IMR-90 (cell line): Measurements from ENCODE around the gene TNRC6C. TPM values are rescaled to one million over a fixed set of nuclear protein-coding genes. Genes with fewer than 3 reads are reported as not detected.

Source experiments
- ATAC-seq: fragments of 200-7000 bp; cut with Tn5 transposase; 2 replicates; pipeline ENCODE4 v1.9.1; 2020; ENCODE audit warnings: low read depth, mild to moderate bottlenecking, moderate library complexity
- BruUV-seq: library from RNA; stranded (reverse); fragments of 400-500 nt; replicated peaks from 2 replicates; lab custom pipeline; 2021; lab: Mats Ljungman, UMichigan
- CTCF ChIA-PET: fragments of 300-600 bp; formaldehyde crosslinking; extraction: SDS; loops from one replicate; lab custom pipeline; 2021; ENCODE audit warnings: antibody characterized with exemption; lab: Yijun Ruan, JAX
- POLR2A ChIA-PET: fragments of 300-600 bp; sonication (Branson Sonifier 250); formaldehyde crosslinking; loops from one replicate; lab custom pipeline; 2022; ENCODE audit warnings: antibody characterized with exemption; ENCODE audit not compliant: unreplicated experiment; lab: Charles Lee
- DNase-seq: peaks from one replicate; pipeline ENCODE4 v3.0.0; 2013
- H2AFZ ChIP-seq: replicated peaks from 2 replicates; pipeline ENCODE3; 2013; ENCODE audit warnings: low read length, mild to moderate bottlenecking; ENCODE audit not compliant: poor library complexity
- H2AK5ac ChIP-seq: 2 replicates; pipeline ENCODE4 v1.6.1; 2013; ENCODE audit warnings: low read depth, low read length, inconsistent platforms
- H2AK9ac ChIP-seq: replicated peaks from 2 replicates; pipeline ENCODE3; 2013; ENCODE audit warnings: mild to moderate bottlenecking, low read depth, low read length, moderate library complexity; ENCODE audit not compliant: poor library complexity
- H2BK120ac ChIP-seq: 2 replicates; pipeline ENCODE4 v1.6.1; 2013; ENCODE audit warnings: low read depth, low read length, inconsistent platforms
- H2BK15ac ChIP-seq: 3 replicates; pipeline ENCODE4 v1.6.1; 2013; ENCODE audit warnings: low read depth, low read length, inconsistent platforms
- H2BK20ac ChIP-seq: 2 replicates; pipeline ENCODE4 v1.6.1; 2013; ENCODE audit warnings: low read depth, mild to moderate bottlenecking, inconsistent platforms, low read length, moderate library complexity
- H2BK5ac ChIP-seq: 2 replicates; pipeline ENCODE4 v1.6.1; 2013; ENCODE audit warnings: mild to moderate bottlenecking, low read depth, low read length, inconsistent platforms; ENCODE audit not compliant: poor library complexity, severe bottlenecking
- H3K14ac ChIP-seq: replicated peaks from 2 replicates; pipeline ENCODE4 v1.6.1; 2013; ENCODE audit warnings: low read depth, low read length, inconsistent platforms
- H3K18ac ChIP-seq: 2 replicates; pipeline ENCODE4 v1.6.1; 2013; ENCODE audit warnings: low read depth, low read length, control low read depth
- H3K23ac ChIP-seq: 2 replicates; pipeline ENCODE4 v1.6.1; 2013; ENCODE audit warnings: low read depth, low read length, inconsistent platforms
- H3K27ac ChIP-seq: 2 replicates; pipeline ENCODE4 v1.5.1; 2013; ENCODE audit warnings: mild to moderate bottlenecking, control low read depth, low read length; ENCODE audit not compliant: insufficient read depth
- H3K27me3 ChIP-seq: 2 replicates; pipeline ENCODE4 v1.6.1; 2013; ENCODE audit warnings: low read length; ENCODE audit not compliant: control insufficient read depth, insufficient read depth
- H3K36me3 ChIP-seq: 2 replicates; pipeline ENCODE4 v1.6.1; 2013; ENCODE audit warnings: low read length, mixed read lengths; ENCODE audit not compliant: control insufficient read depth, insufficient read depth
- H3K4ac ChIP-seq: 2 replicates; pipeline ENCODE4 v1.6.1; 2013; ENCODE audit warnings: low read depth, low read length, inconsistent platforms
- H3K4me1 ChIP-seq: 2 replicates; pipeline ENCODE4 v1.6.1; 2013; ENCODE audit warnings: low read length, mixed read lengths; ENCODE audit not compliant: control insufficient read depth, insufficient read depth
- H3K4me2 ChIP-seq: 2 replicates; pipeline ENCODE4 v1.6.1; 2013; ENCODE audit warnings: low read depth, mild to moderate bottlenecking, control low read depth, low read length, moderate library complexity
- H3K4me3 ChIP-seq: 2 replicates; pipeline ENCODE4 v1.5.1; 2013; ENCODE audit warnings: low read depth, mild to moderate bottlenecking, control low read depth, low read length, moderate library complexity; ENCODE audit not compliant: insufficient read depth
- H3K56ac ChIP-seq: 2 replicates; pipeline ENCODE4 v1.6.1; 2013; ENCODE audit warnings: low read length, inconsistent platforms; ENCODE audit not compliant: insufficient read depth; ENCODE audit errors: extremely low read depth
- H3K79me1 ChIP-seq, 2 experiments: 2 replicates each; pipeline ENCODE4 v1.6.1; 2013; ENCODE audit warnings: low read length in 2 of 2, inconsistent platforms in 1 of 2, low read depth in 1 of 2
- H3K9ac ChIP-seq: 2 replicates; pipeline ENCODE4 v1.6.1; 2013; ENCODE audit warnings: low read depth, low read length, control low read depth
- H3K9me1 ChIP-seq: 2 replicates; pipeline ENCODE4 v1.6.1; 2013; ENCODE audit warnings: low read length, inconsistent platforms; ENCODE audit not compliant: insufficient read depth
- H3K9me3 ChIP-seq: 2 replicates; pipeline ENCODE4 v1.6.1; 2013; ENCODE audit warnings: low read length; ENCODE audit not compliant: control insufficient read depth, insufficient read depth
- H4K20me1 ChIP-seq: 2 replicates; pipeline ENCODE4 v1.6.1; 2013; ENCODE audit warnings: low read length, inconsistent platforms; ENCODE audit not compliant: insufficient read depth
- H4K5ac ChIP-seq: 2 replicates; pipeline ENCODE4 v1.6.1; 2013; ENCODE audit warnings: mild to moderate bottlenecking, low read depth, low read length, control low read depth
- H4K8ac ChIP-seq, 2 experiments: 2 replicates each; pipeline ENCODE4 v1.6.1; 2013; ENCODE audit warnings: low read depth in 2 of 2, low read length in 2 of 2, control low read depth in 1 of 2, inconsistent platforms in 1 of 2
- H4K91ac ChIP-seq: 2 replicates; pipeline ENCODE4 v1.6.1; 2013; ENCODE audit warnings: low read depth, low read length, inconsistent platforms; ENCODE audit not compliant: insufficient read depth
- CEBPB ChIP-seq: IDR thresholded peaks from 2 replicates; pipeline ENCODE4 v1.6.1; 2012; ENCODE audit warnings: low read depth, low read length, improper control_type of control experiment
- RCOR1 ChIP-seq: IDR thresholded peaks from 2 replicates; pipeline ENCODE4 v1.6.1; 2012; ENCODE audit warnings: mild to moderate bottlenecking, low read length, improper control_type of control experiment; ENCODE audit not compliant: insufficient replicate concordance
- whole genome bisulfite sequencing, 2 experiments: methylation state at CpG; one replicate each; pipeline versions ENCODE4 v1.1.5 to v1.1.7; 2013; ENCODE audit warnings: missing lambda C conversion rate in 2 of 2; ENCODE audit not compliant: insufficient read length in 1 of 2; ENCODE audit errors: extremely low coverage in 2 of 2; 5-methylcytosine and 5-hydroxymethylcytosine counted together
- dilution Hi-C: fragments of 300-500 bp; cut with HindIII; formaldehyde crosslinking; loops from one replicate; pipeline ENCODE4 v1.14.3; 2018; ENCODE audit warnings: low sequenced_read_pairs; ENCODE audit not compliant: unreplicated experiment
- in situ Hi-C: fragments of 300-500 bp; cut with MboI; formaldehyde crosslinking; loops from 3 replicates; pipeline ENCODE4 v1.14.3; 2019; ENCODE audit warnings: low sequenced_read_pairs, inconsistent platforms, mixed read lengths
- intact Hi-C: fragments of 100-400 bp; cut with micrococcal nuclease; formaldehyde crosslinking; loops from 2 replicates; pipeline ENCODE4 v1.10.0; 2022
- polyA plus RNA-seq, 3 experiments: library from polyadenylated mRNA; depleted of rRNA; stranded (reverse); fragments of >200 nt; gene quantifications; 2 replicates each; pipeline ENCODE4 v1.2.3, GENCODE V29; 2012; ENCODE audit warnings: low replicate concordance in 1 of 3
- total RNA-seq: library from RNA; depleted of rRNA; stranded (reverse); fragments of >200 nt; gene quantifications from 2 replicates; pipeline ENCODE4 v1.2.3, GENCODE V29; 2012

TNRC6C gene
- total and polyA plus RNA-seq, 2 of the 4 experiments (the other 2 are of a cell fraction), result 1.6 to 2.7 TPM

- Histone ChIP-seq H3K79me1 (peaks cover 13 to 36% of the 10 kb centered on the region in 2 experiments; a peak in 3 of 4 replicates), H3K4me2 (no peak overlapping the region), H3K14ac (no peak overlapping the region), H2AK5ac (no peak overlapping the region), H3K27ac (no peak overlapping the region), H2BK15ac (no peak overlapping the region), H2BK5ac (no peak overlapping the region), H3K36me3 (peaks cover 34% of the 10 kb centered on the region), H4K8ac (no peak overlapping the region), H2AFZ (no peak overlapping the region), H3K4me3 (no peak overlapping the region), H3K23ac (no peak overlapping the region), H3K4me1 (no peaks in the 10 kb centered on the region), H2BK120ac (no peak overlapping the region), H3K9me3 (no peaks in the 10 kb centered on the region), H4K91ac (no peak overlapping the region), H2AK9ac (no peak overlapping the region), H3K27me3 (no peaks in the 10 kb centered on the region), H3K56ac (no peak overlapping the region), H4K20me1 (no peaks in the 10 kb centered on the region), H3K9ac (no peak overlapping the region), H3K4ac (no peak overlapping the region), H2BK20ac (no peak overlapping the region), H3K9me1 (peaks cover 12% of the 10 kb centered on the region; the same call in 1 of the 2 replicates), H3K18ac (no peak overlapping the region), H4K5ac (no peak overlapping the region)
- TF ChIP-seq CEBPB, result peak; percentile 29; the same call in 1 of the 2 replicates
- TF ChIP-seq RCOR1, result no peak
- BruUV-seq, result no TSS peak
- ChIA-PET CTCF (interaction anchor here (0.6 kb wide), 2 partner anchors 193 to 608 kb away, joined by 3 read pairs; no protein-coding TSS in a partner anchor), POLR2A (no interaction called here)
- ATAC-seq, result no peak
- 100% methylated on average over 1 of the region's 19 CpGs; no CpG with 5 or more reads in 1 of the 2 experiments for WGBS, 2 experiments
- DNase-seq, result no peak
- intact Hi-C loops (no loop called here), in situ Hi-C loops (no loop called here), dilution Hi-C loops (no loop called here)
Observed at GRCh38 chr17:78051186-78051972, 92.9 kb downstream of the TNRC6C start.
